Left forelimb (tissue), 1 donor: ENCODE measurements around the gene ALDOC.
A peak's percentile ranks its signal among the peaks of the same experiment; 100 is the strongest.

Experiments
- DNase-seq: peaks from one replicate; pipeline ENCODE4 v3.0.0-alpha.2; 2018; ENCODE audit warnings: low spot score

ALDOC gene

DNA sequence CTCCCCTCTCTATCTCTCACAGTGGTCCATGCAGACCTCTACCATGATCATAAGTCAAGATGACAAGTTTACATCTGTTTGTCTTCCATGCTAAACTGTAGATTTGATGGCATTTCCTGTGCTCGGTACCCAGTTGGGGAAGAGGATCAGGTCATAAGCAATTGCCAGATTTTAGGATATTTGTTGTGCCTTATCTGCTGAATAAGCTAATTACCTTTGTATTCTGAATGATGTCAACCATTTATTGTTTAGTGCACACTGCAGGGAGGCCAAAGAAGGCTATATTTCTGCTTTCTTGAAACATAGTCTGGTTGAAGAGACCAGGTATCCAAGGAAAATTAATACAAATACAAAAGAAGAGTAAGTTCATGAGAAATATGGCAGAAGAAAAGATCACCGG, 5.8 kb upstream of the ALDOC start:
- no peak for DNase-seq

DNA sequence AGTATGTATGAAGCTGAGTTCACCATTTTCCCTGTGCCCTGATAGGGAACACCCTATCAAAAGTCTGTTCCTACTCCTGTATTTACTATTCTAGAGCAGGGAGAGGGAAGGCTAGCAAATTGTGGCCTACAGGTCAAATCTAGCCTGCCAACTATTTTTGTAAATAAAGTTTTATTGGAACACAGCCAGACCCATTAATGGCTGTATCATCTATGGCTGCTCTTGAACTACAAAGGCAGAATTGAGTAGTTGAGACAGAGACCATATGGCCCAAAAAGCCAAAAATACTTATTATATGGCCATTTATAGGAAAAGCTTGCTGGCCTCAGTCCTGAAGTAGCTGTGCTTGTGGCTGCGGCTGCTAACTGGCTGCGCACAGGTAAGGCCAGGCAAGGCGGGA, 4.3 kb upstream of the ALDOC start:
- DNase-seq, result no peak

DNA sequence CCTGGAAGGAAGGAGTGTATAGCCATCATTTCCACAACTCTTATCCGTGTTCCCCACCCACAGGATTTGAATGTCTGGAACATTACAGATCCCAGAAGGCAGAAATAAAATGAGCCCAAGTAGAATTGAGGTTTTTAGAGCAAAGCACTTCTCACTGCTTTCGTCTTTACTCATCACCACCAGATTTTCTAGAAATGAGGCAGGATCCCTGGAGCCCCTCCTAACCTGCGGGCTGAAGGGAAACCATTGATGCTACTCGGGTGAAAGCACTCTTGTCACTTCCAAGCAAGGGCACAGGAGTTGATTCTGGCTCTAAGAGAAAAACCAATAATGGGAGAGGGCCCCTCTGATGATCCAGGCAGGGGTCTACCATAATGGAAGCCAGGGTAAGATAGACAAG, 2.8 kb upstream of the ALDOC start:
- no peak for DNase-seq

DNA sequence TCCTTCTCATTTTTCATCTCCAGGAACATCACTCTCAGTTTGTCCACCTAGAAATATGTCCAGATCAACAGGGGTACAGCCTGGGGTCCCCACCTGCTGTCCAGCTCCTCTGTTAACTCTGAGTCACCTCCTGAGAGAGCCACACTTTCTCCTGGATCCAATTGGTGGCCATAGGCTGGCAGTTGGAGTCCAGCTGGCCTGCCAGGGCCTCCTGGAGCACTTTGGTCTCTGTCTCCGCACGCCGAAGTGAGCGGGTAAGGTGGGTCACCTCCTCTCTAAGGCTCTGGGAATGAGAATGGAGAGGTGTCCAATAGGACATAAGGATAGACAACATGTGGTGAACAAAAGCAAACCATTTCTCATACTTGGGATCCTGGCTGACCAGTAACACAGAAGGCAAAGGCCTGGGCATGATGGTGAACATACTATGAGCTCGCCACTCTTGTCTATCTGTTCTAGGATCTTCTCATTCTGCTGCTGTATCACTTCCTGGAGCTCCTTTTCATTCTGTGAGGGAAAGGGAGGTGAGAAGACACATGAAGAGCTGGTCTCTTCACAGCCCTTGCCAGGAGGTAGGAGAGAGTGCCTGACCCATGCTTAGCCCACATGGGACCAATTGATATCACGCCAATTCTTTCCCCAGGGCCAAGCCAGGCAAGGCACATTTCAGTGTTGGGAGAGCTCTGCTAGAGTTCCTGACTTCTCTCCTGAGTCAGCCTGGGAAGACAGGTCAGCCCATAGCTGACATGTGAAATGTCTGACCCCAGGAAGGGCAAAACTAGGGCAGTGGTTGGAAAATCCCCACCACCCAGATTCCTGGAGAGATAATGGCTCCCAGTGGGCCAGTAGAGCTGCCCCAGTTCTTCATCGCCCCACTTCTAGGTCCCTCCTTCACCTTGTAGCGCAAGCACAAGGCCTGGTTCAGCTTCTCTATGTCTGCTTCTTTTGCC, 1.8 kb upstream of the ALDOC start:
- no peak for DNase-seq

DNA sequence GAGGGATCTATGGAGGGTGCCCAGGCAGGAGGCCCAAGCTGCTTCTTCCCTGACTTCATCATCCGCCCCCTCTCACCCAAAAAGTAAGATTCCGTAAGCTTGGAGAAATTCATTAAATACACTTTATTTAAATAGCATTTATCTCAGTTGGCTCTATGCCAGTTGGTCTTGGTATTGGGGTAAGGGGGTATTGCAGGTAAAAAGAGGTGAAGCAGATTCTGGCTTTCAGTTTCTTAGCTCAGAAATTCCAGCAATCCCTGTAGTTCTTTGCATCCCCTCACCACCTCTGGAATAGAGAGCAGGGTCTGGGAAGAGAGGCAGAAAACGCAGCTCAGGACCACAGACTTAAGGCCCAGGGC, 750 bp upstream of the ALDOC start:
- no peak for DNase-seq

DNA sequence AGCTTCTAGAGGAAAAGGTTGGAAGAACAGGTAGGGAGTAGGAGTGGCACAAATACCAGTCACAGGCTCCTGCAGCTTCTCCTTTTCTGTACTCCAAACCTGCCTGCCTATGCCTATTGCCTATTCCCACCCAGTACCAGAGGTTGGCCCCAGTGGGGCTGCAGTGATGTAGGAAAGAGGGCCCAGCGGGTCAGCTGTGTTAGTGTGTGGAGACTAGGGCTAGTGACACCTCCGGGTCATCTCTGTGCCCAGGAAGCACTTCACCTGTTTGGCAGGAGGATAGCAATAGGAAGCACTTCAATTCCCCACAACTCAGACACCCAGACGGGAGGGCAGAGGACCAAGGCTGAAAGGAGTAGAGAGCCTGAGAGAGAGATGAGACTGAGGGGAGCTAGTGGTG, 679 bp downstream of the ALDOC start:
- peak; percentile 40 for DNase-seq

DNA sequence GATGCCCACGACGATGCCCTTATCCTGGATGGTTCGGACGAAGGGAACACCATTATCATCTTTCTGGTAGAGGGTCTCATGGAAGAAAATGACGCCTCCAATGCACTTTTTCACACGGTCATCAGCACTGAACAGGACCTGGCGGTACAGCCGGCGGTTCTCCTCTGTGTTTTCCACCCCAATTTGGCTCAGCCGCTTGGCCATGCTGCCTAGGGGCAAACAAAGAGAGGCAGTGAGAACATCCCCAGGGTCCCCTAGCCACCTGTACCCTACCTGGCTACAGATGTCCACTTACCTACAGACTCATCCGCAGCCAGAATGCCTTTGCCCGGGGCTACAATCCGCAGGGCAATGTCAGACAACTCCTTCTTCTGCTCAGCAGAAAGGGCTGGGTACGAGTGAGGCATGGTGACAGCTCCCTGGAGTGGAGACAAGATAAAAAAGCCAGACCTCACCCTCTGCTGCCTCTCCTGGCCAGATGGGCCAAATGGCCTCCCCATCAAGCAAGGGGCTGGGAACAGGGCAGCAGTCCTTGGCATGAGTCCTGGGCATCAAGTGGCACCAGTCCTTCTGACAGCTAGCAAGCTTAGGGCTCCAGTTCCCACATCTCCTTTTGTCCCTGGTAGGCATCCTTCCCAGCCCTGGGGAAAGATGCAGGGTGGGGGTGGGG, 1.4 kb downstream of the ALDOC start:
- peak; percentile 34 for DNase-seq

DNA sequence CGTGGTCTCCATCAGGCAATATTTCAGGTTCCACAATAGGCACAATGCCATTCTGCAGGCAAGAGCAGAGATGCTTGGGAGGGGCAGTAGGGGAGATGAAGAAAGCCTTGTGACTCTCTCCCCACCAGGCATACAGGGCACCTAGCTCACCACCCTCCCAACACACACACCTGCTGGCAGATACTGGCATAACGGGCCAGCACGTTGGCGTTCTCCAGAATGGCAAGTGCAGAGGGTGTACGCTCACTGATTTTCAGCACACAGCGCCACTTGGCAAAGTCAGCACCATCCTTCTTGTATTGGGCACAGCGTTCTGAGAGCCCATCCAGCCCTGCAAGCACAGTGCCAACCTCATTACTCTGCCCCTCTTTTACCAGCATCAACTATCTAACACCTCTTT, 2.2 kb downstream of the ALDOC start:
- DNase-seq, result peak; percentile 40

DNA sequence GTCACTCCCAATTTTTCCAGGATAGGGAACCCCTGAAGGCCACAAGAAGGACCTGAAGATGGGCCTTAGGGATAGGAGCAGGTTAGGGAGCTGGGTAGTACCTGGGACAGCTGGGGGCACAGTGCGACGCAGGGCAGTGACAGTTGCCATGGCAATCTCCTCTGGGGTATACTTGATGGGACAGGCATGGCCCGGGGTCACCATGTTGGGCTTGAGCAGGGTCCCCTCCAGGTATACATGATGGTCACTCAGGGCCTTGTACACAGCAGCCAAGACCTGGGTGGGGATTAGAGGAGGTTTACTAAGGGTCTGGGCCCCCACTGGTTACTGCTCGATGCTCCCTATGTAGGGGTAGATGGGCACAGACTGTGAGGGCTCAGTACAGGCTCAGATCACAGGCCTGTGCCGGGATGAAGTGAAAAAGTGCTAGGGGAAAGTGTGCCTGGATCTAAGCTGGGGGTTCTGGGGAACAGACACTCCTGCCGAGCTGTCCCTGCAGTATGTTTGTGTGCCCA, 2.7 kb downstream of the ALDOC start:
- peak; percentile 40 for DNase-seq

DNA sequence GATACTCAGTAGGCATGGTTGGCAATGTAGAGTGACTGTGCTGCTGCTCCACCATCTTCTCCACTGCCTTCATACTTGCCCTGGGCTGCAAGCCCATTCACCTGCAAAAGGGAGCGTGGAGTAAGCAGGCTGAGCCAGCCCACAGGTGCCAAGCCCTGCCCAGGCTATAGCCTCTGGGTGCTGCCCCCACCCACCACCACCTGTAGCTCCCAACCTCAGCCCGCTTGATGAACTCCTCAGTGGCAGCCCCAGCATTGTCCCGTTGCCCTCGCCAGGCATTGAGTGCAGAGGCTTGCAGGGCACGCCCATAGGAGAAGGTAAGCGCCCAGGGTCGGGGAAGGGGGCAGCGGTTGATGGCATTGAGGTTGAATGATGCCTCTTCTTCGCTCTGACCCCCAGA, 3.2 kb downstream of the ALDOC start:
- peak; percentile 45 for DNase-seq

DNA sequence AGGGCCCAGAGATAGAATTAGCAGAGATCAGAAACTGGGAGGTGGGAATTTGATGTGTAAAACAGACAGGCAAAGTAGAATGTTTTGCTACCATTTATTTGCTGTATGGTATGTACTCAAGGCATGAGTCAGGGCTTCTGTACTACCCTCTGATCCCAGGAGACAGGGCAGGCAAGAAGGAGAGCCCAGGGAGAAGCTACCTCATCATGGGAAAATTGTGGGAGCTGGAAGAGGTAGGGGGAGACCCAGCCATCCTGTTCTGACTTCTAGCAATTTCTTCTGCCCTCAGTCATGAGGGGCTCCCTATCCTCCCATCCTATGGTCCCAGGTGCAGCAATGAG, 3.7 kb downstream of the ALDOC start:
- DNase-seq, result peak; percentile 40

DNA sequence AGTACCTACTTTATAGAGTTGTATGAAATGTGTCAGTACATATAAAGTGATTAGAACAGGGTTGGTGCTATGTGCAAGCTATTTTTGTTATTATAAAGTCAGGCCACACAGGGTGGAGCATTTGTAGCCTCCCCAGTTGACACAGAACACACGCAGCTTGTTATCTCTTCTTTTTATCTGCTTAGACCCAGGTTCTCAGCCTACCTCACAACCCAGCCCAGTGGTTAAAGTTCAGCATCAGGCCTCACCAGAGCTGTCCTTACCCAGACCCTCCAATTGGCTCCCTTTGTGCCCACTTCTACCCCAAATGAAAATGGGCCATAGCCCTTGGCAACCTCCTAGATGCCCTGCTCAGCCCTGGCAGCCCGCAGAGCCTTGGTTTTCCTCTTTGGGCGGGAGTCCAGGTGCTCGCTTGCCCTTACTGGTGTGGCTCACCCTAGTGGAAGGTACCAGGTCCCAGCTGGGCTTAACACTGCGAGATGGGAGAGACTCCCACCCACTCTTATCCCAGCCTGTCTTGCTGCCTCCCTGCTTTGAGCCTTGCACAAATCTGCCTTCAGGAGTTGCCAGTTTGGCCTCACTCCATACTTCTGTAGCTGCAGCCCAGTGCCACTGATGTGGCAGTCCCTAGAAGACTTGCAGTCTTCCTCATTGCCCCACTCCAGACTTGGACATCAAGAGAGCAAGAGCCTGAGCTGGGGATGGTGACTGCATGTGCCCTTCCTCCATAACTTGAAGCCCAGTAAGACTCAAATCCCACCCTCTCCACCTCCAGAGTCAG, 4.2 kb downstream of the ALDOC start:
- DNase-seq, result peak; percentile 36

DNA sequence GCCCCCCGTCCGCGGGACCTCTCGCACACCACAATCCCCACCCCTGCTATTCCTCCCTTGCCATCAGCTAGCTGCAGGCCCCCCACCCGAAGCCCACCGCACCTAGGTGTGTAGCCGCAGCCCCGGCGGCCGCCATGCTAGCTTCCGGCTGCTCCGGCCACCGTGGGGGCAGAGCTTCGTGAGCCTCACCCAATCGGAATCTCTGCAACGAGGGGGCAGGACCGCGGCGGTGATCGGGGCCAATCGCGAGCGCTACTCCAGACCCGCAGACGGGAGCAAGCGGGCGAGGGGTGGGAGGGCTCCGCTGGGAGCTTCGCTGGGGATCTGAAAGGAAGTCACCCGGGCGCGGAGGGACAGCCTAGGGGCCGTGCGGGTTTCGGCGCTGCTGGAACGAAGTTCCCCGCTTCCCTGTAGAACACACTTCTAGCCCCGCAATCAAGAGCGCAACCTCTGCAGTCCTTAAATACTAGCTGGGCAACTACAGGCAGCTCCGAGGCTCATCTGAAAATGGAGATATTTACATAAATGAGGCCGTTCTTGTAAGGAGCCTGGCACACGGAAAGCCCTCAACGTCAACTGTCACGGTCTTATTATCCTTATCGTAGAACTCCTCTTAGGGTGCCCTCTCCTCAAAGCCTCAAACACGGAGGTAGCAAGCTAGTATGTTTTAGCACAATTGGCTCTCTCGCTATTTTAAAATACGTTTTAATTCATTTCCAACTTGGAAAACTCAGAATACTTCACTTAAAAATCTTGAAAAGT, 5.2 kb downstream of the ALDOC start, which contains the start of gene PIGS:
Gene PIGS (minus strand): TSS at position 164 of the 762 bp plus-strand sequence. CDS start 28 bp downstream, at position 136.
- peak; percentile 93 for DNase-seq

DNA sequence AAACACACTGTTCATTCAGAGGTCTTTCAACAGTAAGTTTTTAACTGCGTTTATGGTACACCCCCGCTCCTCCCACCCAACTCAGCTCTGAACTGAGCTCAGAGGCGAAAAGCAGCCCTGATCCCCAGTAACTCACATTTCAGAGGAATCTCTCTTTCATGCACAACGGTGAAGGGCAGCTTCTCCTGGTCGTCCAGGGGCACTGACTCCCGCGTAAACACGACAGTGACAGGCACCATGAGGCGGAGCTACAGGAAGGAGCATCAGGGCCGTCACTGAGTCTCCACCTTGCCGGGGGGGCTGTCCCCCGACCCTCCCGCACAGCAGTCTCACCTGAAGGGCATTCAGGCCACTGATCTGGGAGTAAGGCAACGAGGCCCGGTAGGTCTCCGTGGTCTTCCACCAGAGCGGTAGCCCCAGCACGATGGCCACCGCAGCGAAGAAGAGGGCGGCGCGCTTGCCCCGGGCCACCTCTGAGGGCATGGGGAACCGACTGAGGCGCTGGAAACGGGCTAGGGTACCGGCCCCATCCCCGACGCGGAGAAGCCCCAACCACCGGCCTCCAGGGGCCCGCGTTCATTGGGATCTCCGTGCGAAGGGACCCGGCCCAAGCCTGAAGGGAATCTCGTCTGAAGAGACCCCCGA, 5.9 kb downstream of the ALDOC start:
- DNase-seq, result peak; percentile 14

DNA sequence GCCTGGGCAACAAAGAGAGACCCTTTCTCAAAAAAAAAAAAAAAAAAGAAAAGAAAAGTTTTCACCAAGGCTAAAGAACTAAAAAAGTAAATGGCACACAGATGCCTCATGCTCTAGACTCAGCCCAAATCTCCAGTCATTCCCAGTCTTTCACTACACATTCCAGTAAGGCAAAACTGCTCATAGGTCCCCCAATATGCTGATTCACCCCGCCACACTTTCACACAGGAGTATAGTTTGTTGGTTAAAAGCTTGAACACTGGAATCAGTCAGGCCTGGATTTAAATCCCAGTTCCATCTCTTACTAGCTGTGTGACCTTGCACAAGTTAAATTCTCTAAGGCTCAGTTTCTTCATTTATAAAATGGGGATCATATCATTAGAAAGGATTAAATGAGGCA, 7.2 kb downstream of the ALDOC start:
- no peak for DNase-seq

DNA sequence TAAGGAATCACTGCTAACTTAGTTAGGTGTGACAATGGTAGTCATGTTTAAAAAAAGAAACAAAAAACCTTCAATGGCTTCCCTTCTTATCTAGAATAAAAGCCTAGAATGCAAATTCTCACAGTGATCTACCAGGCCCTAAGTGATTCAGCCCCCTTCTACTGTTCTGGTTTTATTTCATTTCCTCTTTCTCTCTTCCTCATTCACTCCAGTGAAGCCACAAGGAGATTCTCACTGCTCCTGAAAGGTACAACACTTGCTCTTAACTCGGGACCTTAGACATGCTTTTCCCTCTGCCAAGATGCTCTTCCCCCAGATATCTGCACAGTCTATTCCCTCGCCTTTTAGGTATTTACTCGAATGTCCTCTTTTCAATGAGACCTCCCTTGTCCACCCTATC, 9.1 kb downstream of the ALDOC start:
- no peak for DNase-seq

DNA sequence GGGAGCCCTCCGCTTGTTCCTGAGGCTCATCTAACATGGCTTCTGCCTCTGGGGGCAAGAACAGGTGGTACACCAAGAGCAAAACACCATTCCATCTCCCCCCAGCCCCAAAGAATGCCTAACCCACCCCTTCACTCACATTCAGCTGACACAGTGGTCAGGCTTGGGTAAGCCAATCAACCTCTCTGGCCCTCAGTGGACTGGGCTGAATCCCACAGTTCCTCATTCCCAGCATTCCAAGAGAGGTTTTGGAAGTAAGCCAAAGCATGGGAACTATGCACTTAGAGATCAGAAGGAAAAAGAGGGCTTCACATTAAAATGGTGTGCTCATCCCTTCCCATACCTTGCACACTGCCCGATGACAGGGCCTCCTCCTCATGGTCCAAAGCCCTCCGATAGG, 13.2 kb downstream of the ALDOC start:
- no peak for DNase-seq

DNA sequence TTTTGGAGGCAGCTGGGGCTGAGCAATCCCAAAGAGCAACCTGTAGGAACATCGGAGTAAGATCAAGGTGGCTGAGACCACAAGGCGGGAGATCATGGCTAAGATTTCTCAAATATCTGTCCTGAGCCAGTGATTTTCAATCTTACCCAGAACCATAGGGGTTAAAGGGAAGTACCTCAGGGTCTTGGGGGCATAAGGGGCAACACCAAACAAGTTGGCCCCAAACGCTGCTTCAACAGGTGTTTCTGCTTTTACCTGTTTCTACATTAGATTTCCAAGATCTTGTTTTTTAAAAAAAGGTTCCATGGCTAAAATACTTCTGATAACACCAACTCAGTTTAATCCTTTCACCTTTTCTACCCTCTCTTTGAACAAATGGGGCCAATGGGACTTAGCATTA, 21.7 kb downstream of the ALDOC start:
- DNase-seq, result no peak

DNA sequence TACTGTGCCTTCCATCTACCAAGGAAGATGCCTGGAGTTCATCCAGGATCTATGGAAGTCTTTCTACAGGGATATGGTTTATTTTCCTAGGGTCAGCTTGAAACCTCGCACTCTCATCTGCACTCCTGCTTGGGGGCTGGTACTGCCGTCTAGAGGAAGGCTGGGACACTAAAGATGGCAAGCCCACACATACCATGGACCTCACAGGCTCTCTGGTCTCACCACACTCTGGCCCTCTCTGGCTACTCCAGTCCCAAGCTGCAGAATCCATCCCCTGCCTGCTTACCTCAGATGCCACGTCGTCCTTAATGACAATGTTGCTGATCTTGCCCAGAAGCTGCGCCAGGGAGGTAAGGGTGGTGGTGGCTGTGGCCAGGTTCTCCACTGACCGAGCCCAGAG, 22.1 kb downstream of the ALDOC start:
- no peak for DNase-seq

DNA sequence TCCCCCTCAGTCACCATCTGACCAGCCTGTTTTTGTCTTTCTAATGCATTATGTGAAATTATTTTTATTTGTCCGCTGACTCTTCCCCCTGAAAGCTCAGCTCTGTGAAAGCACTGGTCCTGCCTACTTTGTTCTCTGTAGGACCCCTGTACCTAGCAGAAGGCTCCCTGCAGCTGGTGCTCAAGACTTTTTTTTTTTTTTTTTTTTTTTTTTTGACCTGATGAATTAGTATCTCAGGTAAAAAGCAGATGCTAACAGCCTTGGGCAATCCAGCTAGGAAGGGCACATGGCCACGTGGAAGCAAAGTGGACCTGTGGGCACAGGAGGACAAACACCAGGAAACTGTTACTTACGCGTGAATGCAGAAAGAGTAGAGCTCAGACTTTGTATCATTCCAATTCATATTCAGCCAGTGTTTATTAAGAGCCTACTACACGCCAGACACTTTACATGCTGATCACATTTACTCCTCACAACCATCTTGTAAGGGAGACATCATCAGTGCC, 23.6 kb downstream of the ALDOC start:
- DNase-seq, result no peak
